GM11168 (cell line): ENCODE measurements around the gene RBM7.

Experiments used
- in situ Hi-C: fragments of 300-500 bp; cut with MboI; formaldehyde crosslinking; loops from one replicate; pipeline ENCODE4 v1.12.0; 2022; ENCODE audit warnings: low sequenced_read_pairs; ENCODE audit not compliant: unreplicated experiment

RBM7 gene

GRCh38 chr11:114440971-114441763 lies 40.7 kb downstream of the RBM7 start:
- in situ Hi-C loops: no loop called here

DNA sequence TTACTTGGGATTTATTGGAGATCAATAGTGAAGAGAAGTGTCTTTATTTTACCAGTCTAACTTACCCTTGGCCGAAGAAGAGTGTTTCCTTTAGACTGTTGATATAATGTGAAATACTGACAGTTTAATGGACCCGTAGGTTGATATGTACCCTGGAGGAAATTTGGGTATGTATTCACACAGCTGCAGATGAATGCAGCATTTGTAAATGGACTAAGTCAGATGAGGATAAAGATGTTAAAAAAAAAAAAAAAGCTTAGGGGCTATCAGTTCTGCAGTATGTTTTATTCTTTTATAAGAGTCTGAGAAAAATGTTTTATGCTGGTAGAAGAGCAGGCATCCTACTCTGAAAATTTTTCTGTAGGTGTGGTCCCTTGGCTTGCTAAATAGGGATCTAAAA lies 41.5 kb downstream of the RBM7 start:
- in situ Hi-C loops: no loop called here

DNA sequence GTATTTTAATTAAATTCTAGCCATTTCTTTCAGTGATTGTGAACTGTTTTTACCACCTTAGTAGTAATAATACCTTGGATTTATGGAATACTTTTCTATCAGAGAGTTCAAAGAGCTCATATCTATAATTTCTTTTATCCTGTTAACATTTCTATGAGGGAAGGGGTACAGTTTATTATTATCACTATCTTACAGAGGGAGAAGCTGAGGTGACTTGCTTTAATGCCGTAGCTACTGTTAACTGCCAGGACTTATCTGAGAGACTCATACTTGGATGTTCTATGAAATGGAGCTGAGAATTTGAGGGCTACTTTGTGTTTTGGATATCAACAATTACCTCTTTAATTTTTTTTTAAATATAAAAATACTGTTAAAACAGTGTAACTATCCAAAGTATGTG lies 42.1 kb downstream of the RBM7 start:
- in situ Hi-C loops: no loop called here

- in situ Hi-C loops: no loop called here
These were observed 47.0 kb downstream of the RBM7 start for GRCh38 chr11:114447444-114447843.

- in situ Hi-C loops: no loop called here
These were observed 47.4 kb downstream of the RBM7 start for GRCh38 chr11:114447892-114448291.

- in situ Hi-C loops: no loop called here
These were observed 48.5 kb downstream of the RBM7 start for GRCh38 chr11:114448749-114449482.

DNA sequence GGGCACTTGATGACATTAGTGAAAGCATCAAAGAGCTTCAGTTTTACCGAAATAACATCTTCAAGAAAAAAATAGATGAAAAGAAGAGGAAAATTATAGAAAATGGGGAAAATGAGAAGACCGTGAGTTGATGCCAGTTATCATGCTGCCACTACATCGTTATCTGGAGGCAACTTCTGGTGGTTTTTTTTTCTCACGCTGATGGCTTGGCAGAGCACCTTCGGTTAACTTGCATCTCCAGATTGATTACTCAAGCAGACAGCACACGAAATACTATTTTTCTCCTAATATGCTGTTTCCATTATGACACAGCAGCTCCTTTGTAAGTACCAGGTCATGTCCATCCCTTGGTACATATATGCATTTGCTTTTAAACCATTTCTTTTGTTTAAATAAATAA lies 49.4 kb downstream of the RBM7 start:
- in situ Hi-C loops: no loop called here

GRCh38 chr11:114452399-114452798 lies 51.9 kb downstream of the RBM7 start:
- in situ Hi-C loops: no loop called here
